ENCODE results near the gene ZNF593OS. TPM values are rescaled to one million over a fixed set of nuclear protein-coding genes. Genes with fewer than 3 reads are reported as not detected.
A peak's percentile ranks its signal among the peaks of the same experiment; 100 is the strongest.

The ZNF593OS gene
- total and polyA plus RNA-seq, 2 of the 8 experiments (the other 6 are each of a cell fraction or from before 2014, with no cell fraction given) = not detected

DNA sequence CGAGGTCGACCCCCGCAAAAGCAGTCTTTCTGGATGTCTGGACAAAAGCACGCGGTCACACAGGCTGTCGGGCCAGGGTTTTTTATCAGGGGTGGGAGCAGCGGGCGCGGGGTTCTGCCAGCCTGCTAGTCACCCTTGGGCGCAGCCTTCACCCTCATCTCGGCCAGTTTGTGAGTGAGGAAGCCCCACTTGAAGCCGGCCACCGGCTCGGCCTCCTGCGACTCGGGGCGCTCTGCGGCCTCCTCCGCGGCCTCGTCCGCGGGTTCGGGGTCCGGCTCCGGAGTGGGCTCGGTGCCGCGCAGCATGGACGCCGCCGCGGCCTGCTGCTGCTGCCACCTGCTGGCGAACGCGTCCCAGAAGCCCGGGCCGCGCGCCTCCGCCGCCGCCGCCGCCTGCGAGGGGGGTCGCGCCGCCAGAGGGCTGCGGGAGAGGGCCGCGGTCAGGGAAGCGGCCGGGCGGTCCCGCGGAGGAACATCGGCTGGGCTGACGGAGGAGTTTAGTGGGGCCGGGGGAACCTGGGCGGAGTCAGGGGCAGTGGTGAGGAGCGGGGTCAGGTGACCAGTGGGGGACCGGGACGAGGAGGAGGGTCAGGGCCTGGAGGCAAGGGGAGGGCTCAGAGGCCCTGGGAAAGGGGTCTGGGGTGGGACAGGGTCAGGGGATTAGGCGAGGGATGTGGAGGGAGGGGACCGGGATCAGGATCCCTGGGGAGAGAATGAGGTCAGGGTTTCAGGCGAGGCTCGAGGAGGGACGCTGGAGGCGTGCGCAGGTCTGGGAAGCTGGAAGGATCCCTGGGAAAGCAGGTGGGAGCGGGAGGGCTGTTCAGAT, 7.4 kb downstream of the ZNF593OS start (continued):
- TF ChIP-seq, protein P1, sequence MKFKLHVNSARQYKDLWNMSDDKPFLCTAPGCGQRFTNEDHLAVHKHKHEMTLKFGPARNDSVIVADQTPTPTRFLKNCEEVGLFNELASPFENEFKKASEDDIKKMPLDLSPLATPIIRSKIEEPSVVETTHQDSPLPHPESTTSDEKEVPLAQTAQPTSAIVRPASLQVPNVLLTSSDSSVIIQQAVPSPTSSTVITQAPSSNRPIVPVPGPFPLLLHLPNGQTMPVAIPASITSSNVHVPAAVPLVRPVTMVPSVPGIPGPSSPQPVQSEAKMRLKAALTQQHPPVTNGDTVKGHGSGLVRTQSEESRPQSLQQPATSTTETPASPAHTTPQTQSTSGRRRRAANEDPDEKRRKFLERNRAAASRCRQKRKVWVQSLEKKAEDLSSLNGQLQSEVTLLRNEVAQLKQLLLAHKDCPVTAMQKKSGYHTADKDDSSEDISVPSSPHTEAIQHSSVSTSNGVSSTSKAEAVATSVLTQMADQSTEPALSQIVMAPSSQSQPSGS (IDR thresholded peaks at IDR 0.05; ENCODE audit: low read length) = no peak
- TF ChIP-seq BRCA1 (IDR thresholded peaks at IDR 0.05; ENCODE audit: low read depth, low read length) (no peak), NANOG (IDR thresholded peaks at IDR 0.05; ENCODE audit: insufficient read depth, low read depth, low read length, poor library complexity, severe bottlenecking) (no peak), SP1 (IDR thresholded peaks at IDR 0.05; ENCODE audit: low read depth, low read length) (0 out of 2 replicates have a peak, but pooled peaks have one; percentile 13), ZNF274 (IDR thresholded peaks at IDR 0.05; ENCODE audit: borderline replicate concordance, extremely low read depth, low read length) (no peak)
- TF ChIP-seq, protein P2, sequence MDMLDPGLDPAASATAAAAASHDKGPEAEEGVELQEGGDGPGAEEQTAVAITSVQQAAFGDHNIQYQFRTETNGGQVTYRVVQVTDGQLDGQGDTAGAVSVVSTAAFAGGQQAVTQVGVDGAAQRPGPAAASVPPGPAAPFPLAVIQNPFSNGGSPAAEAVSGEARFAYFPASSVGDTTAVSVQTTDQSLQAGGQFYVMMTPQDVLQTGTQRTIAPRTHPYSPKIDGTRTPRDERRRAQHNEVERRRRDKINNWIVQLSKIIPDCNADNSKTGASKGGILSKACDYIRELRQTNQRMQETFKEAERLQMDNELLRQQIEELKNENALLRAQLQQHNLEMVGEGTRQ (IDR thresholded peaks at IDR 0.05; ENCODE audit: low read length) = peak; percentile 66

Measured in H1 (cell line).